SIG-M5 treated with dmso at 0.1 percent for 504 hours (cell line): Measurements from ENCODE around the gene BATF.

ENCODE experiments used
- DNase-seq: peaks from one replicate; lab custom pipeline; 2025; ENCODE audit not compliant: unreplicated experiment; lab: John Stamatoyannopoulos, UW

BATF gene

DNA sequence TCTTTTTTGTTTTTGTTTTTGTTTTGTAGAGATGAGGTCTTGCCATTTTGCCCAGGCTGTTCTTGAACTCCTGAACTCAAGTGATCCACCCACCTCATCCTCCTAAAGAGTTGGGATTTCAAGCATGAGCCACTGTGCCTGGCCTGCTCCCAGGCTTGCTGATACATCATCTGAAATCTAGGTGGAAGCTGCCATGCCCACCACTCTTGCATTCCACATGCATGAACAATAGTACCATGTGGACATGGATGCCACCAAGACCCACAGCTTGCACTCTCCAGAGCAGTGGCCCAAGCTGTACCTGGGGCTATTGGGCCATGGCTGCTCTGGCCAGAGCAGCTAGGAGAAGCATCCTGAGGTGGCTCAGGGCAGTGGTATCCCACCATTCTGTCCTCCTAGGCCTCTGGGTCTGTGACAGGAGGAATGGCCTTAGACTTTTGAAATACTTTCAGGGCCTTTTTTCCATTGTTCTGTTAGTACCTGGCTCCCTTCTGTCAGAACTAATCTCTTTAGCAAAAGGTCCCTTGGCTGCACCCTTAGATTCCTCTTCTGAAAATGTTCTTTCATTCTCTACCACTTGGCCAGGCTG is 69.8 kb downstream of the BATF start:
- no peak for DNase-seq

DNA sequence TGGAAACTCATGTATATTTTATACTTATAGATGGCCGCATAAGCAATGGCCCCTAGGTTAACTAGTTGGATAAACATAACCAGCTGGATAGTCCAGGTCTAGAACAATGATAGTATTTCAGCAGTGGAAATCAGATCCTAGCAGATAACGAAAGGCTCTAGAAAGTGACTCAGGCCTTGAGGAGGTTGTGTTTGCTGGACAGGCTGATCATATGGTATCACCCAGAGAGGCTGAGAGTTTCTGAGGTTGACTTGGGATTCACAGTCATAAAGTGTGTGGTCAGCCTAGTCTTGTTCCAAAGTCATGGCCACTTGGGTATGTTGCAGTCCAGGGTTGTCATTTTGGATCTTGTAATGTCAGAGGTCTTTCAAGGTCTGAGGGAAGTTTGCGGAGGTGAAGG is 73.0 kb downstream of the BATF start:
- DNase-seq, result peak; percentile 30
